ENCODE measurements around the gene CARD6. TPM values are rescaled to one million over a fixed set of nuclear protein-coding genes. Genes with fewer than 3 reads are reported as not detected.
A peak's percentile ranks its signal among the peaks of the same experiment; 100 is the strongest.

CARD6 gene
- total RNA-seq, 4 donors from 2014 or later, result 15.9 to 32.1 (median 21.0) TPM

DNA sequence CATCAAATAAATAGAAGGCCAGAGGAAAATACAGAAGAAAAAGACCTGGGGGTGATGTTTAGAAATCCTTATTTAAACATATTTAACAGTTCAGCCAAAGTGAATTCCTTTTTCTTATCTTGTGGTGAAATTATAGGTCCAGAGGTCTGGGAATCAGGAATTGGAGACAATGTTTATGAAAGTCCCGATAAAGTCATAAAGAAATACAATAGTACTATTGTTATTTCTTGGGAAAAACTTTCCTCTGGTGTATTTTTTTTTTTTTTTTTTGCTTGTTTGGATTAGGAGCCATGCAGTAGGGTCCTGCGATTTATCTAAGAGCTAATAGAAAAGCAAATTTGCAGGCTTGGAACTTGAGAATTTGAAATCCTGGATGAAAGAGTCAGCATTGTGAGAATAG lies 68.6 kb downstream of the CARD6 start:
- 54 to 62% methylated on average over 2 of the region's 2 CpGs for WGBS, 2 donors
- Histone ChIP-seq H3K9me3 (no peaks in the 10 kb centered on the region), H3K27ac (peak overlapping the region in 1 of 3 donors; percentile 4), H3K36me3 (no peaks in the 10 kb centered on the region), H3K4me3 (replicated peaks in 1 of 3) (no peak overlapping the region), H3K4me1 (no peaks in the 10 kb centered on the region), H3K27me3 (no peaks in the 10 kb centered on the region)
- TF ChIP-seq POLR2A (IDR thresholded peaks at IDR 0.05) (no peak), CTCF (IDR thresholded peaks at IDR 0.05) (no peak)
- no peak for DNase-seq
- intact Hi-C loops (cut with DNase I), result no loop called here

Small RNAs within 50 kb of the gene (small RNA-seq; reads per million reads assigned to genes)
- 48.1 reads per million, percentile 95 among the genes with 10 or more reads in this experiment for gene SNORD72

Other genes starting within 250 kb of the CARD6 start
- 10 to 100 TPM; 10.9 to 14.3 (median 12.0) TPM for gene PTGER4, start 161.5 kb upstream of the CARD6 start, total RNA-seq
- gene TTC33, start 85.4 kb upstream of the CARD6 start, total RNA-seq, result 10 to 100 TPM; 18.7 to 35.2 (median 24.9) TPM
- 100 to 1,000 TPM in 3 of 4 donors, 10 to 100 TPM in 1; 83.1 to 134 (median 116) TPM for gene PRKAA1, start 43.0 kb upstream of the CARD6 start, total RNA-seq
- gene RPL37, start 6.1 kb upstream of the CARD6 start, total RNA-seq, result 100 to 1,000 TPM in 2 of 4 donors, 10 to 100 TPM in 2; 54.4 to 499 (median 123) TPM
- gene C7, start 68.1 kb downstream of the CARD6 start, total RNA-seq, result 100 to 1,000 TPM; 108 to 257 (median 203) TPM
- gene MROH2B, start 230.0 kb downstream of the CARD6 start, total RNA-seq, result under 1 TPM in 1 of 4 donors, not detected in 3; 0.27 TPM

Measured in thyroid gland (tissue), 4 donors.